Testis (tissue), 2 donors: ENCODE results near the gene PLA2G4E.

Experiments used
- POLR2A ChIP-seq: fragments of 450-650 bp; IDR thresholded peaks from one replicate; pipeline ENCODE4 v1.6.1; 2017; ENCODE audit warnings: antibody characterized with exemption, mild to moderate bottlenecking, moderate library complexity
- TF ChIP-seq, protein P1 (sequence below), 3 experiments: fragments of 450-650 bp in 2 of 3; fragments of 200-600 bp in 1 of 3; sonication (generic) in 1 of 3; IDR thresholded peaks; one replicate each; pipeline ENCODE4 v1.5.1; 2016 to 2019; ENCODE audit warnings: antibody characterized with exemption in 3 of 3, mild to moderate bottlenecking in 2 of 3, moderate library complexity in 1 of 3

DNA sequence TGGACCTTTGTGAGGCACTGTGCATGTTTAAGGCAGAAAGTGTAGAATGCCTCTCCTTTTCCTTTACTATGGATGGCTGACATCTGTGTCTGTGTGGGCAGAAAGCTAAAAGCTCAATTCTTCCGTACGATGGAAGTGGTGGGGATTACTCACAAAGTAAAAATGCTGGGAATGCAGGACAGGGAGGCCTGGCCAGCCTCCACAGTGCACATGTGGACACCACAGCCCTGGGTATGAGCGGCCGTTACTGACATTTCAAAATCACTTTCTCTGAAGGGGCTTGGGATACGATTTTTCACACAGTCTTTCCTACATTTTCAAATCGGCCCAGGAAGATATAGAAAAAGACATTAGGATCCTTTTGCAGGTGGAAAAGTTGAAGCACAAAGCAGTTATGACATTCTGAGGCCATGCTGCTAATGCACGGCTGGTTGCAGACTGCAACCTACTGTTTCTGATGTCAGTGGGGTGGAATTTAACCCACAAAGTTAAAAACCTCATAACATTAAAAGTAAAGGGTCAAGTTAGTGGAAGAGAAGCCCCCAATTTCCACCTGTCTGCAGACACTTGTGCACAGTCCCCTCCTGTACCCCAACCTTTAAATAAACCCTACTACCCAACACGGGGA, 76.4 kb downstream of the PLA2G4E start:
- TF ChIP-seq POLR2A, result no peak
- TF ChIP-seq, protein P1, sequence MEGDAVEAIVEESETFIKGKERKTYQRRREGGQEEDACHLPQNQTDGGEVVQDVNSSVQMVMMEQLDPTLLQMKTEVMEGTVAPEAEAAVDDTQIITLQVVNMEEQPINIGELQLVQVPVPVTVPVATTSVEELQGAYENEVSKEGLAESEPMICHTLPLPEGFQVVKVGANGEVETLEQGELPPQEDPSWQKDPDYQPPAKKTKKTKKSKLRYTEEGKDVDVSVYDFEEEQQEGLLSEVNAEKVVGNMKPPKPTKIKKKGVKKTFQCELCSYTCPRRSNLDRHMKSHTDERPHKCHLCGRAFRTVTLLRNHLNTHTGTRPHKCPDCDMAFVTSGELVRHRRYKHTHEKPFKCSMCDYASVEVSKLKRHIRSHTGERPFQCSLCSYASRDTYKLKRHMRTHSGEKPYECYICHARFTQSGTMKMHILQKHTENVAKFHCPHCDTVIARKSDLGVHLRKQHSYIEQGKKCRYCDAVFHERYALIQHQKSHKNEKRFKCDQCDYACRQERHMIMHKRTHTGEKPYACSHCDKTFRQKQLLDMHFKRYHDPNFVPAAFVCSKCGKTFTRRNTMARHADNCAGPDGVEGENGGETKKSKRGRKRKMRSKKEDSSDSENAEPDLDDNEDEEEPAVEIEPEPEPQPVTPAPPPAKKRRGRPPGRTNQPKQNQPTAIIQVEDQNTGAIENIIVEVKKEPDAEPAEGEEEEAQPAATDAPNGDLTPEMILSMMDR (IDR thresholded peaks at IDR 0.05), result no peak
